SK-N-MC (cell line): ENCODE results near the gene DACT2.

Experiments
- EZH2 ChIP-seq: fragments of 200-600 bp; sonication (generic); IDR thresholded peaks from one replicate; pipeline ENCODE4 v1.6.1; 2017; ENCODE audit warnings: antibody characterized with exemption
- FOXP2 ChIP-seq: optimal IDR thresholded peaks from 2 replicates; pipeline ENCODE3; 2011; ENCODE audit warnings: mild to moderate bottlenecking, moderate library complexity; ENCODE audit not compliant: insufficient read depth; ENCODE audit errors: extremely low read length, control extremely low read depth
- POLR2AphosphoS5 ChIP-seq: IDR thresholded peaks from 2 replicates; pipeline ENCODE4 v1.6.1; 2012; ENCODE audit warnings: mild to moderate bottlenecking, low read depth, low read length, borderline replicate concordance

GRCh38 chr6:168318090-168318489 lies 1.5 kb downstream of the DACT2 start:
- TF ChIP-seq EZH2 (no peak), POLR2AphosphoS5 (no peak), FOXP2 (no peak)
